GM19452 (cell line): ENCODE measurements around the gene KDM3B.
A peak's percentile ranks its signal among the peaks of the same experiment; 100 is the strongest.
"Not testable (repeated sequence)": the region's sequence is repeated elsewhere in the genome, so short reads cannot be mapped to it uniquely, and the experiment has no call there.

Source experiments
- ATAC-seq: cut with Tn5 transposase; IDR thresholded peaks from one replicate; pipeline ENCODE4 v1.9.1; 2021; ENCODE audit not compliant: unreplicated experiment

Gene KDM3B

GRCh38 chr5:138350563-138350890, 2.0 kb upstream of the KDM3B start:
- ATAC-seq: no peak

GRCh38 chr5:138351056-138351455, 1.4 kb upstream of the KDM3B start:
- ATAC-seq: no peak

GRCh38 chr5:138351517-138351916, 968 bp upstream of the KDM3B start:
- ATAC-seq: no peak

- ATAC-seq: peak; percentile 39
These were observed 456 bp downstream of the KDM3B start for GRCh38 chr5:138352722-138353559.

- ATAC-seq: peak; percentile 5
These were observed 1.1 kb downstream of the KDM3B start for GRCh38 chr5:138353560-138354080.

GRCh38 chr5:138354387-138354786, 1.9 kb downstream of the KDM3B start:
- no peak for ATAC-seq

- no peak for ATAC-seq
These were observed 2.5 kb downstream of the KDM3B start for GRCh38 chr5:138354926-138355378.

GRCh38 chr5:138359621-138360020, 7.1 kb downstream of the KDM3B start:
- no peak for ATAC-seq

- ATAC-seq: no peak
These were observed 8.5 kb downstream of the KDM3B start for GRCh38 chr5:138360941-138361452.

GRCh38 chr5:138364576-138364975, 12.1 kb downstream of the KDM3B start:
- ATAC-seq: no peak

GRCh38 chr5:138366632-138367382, 14.3 kb downstream of the KDM3B start:
- ATAC-seq: no peak

- no peak for ATAC-seq
These were observed 16.8 kb downstream of the KDM3B start for GRCh38 chr5:138369261-138369660.

GRCh38 chr5:138369706-138370105, 17.2 kb downstream of the KDM3B start:
- ATAC-seq: no peak

GRCh38 chr5:138370537-138370936, 18.1 kb downstream of the KDM3B start:
- no peak for ATAC-seq

GRCh38 chr5:138371454-138371853, 19.0 kb downstream of the KDM3B start:
- no peak for ATAC-seq

GRCh38 chr5:138372225-138372624, 19.7 kb downstream of the KDM3B start:
- ATAC-seq: peak; percentile 81

- ATAC-seq: no peak
These were observed 20.2 kb downstream of the KDM3B start for GRCh38 chr5:138372653-138373052.

GRCh38 chr5:138382347-138382746, 29.9 kb downstream of the KDM3B start:
- no peak for ATAC-seq

GRCh38 chr5:138385660-138386059, 33.2 kb downstream of the KDM3B start:
- no peak for ATAC-seq

- no peak for ATAC-seq
These were observed 33.8 kb downstream of the KDM3B start for GRCh38 chr5:138386290-138386689.

GRCh38 chr5:138389332-138389731, 36.8 kb downstream of the KDM3B start:
- no peak for ATAC-seq

- ATAC-seq: not testable (repeated sequence)
These were observed 37.4 kb downstream of the KDM3B start for GRCh38 chr5:138389911-138390310.
